Daoy (cell line): ENCODE measurements around the gene BARX1. TPM values are rescaled to one million over a fixed set of nuclear protein-coding genes. Genes with fewer than 3 reads are reported as not detected.

Experiments used
- total RNA-seq: library from RNA; depleted of rRNA; stranded (reverse); fragments of >200 nt; shearing (Covaris generic); gene quantifications from 2 replicates; pipeline ENCODE4 v1.2.3, GENCODE V29; 2014; rRNA removed

Gene BARX1
- total RNA-seq, 1 experiment from 2014 or later: 1.9 TPM

Other genes starting within 250 kb of the BARX1 start
- 8.6 and 10.6 TPM in 2 replicates for gene PTPDC1, start 129.1 kb upstream of the BARX1 start, total RNA-seq